ENCODE data around the gene TRPV4. TPM values are rescaled to one million over a fixed set of nuclear protein-coding genes. Genes with fewer than 3 reads are reported as not detected.

Gene TRPV4
- total RNA-seq, 1 donor from 2014 or later, result 1.4 TPM

DNA sequence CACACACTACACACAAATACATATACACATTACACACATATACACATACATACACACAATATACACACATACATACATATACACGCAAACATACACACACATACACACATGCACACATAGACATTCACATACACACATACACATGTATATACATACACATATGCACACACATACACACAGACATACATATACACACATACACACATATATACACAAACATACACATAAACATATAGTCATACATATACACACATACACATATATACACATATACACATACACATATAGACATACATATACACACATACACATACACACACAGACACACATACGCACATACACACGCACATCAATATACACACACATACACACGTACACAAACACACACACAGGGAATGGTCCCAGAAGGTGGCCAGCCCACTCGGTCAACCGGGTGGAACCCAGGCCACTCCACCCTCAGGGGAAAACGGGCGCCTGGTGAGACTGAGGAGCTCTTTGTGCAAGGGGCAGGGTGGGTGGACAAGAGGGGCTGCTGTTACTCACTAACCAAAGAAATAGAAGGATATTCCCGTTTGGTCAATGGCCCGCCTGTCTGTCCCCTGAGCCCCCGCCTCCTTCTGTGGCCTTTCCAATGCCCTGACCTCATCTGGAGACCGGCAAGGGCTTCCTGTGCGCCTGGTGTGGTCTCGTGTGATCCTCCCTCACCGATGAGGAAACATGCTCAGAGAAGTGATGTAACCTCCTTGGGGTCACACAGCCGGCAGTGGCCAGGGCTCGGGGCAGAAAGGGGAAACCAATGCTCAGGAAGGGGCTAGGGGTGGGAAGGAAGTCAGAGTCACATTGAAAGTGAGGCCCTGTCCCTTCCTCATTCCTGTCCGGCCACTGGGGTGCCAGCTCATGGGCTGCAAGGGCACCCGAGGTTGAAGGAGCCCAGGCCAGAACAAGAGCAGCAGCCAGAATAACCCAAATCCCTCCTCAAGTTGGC lies 5.3 kb downstream of the TRPV4 start:
- peak; percentile 64 for DNase-seq

DNA sequence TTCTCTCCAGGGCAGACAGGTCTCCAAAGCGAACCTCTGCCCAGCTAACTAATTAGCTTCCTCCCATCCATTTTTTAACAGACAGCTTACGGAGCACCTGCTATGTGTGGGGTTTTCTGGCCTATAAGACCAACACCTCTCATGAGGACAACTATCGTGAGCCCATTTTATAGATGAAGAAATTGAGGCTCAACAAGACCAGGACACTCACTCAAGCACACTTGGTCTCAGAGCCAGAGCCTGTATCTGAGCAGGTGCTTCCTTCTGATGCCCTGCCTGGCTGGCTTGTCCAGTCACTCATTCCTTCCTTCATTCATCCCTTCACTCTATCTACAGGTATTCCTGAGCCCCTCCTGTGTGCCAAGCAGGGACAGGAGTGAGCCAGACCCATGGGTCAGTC lies 6.1 kb downstream of the TRPV4 start:
- no peak for DNase-seq

DNA sequence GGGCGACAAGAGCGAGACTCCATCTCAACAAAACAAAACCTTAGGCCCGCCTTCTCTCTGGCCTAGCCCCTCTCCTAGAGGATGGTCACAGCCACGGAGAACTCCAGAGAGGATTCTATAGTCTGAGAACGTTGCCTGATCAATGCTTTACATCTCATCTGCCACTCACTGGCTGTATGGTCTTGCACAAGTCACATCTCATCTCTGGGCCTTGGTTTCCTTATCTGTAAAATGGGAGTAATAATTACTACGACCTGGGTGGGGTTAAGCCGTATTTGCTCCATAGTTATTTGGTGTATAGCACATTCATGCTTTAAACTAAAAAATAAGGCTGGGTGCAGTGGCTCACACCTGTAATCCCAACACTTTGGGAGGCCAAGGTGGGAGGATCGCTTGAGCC lies 8.5 kb downstream of the TRPV4 start:
- no peak for DNase-seq

DNA sequence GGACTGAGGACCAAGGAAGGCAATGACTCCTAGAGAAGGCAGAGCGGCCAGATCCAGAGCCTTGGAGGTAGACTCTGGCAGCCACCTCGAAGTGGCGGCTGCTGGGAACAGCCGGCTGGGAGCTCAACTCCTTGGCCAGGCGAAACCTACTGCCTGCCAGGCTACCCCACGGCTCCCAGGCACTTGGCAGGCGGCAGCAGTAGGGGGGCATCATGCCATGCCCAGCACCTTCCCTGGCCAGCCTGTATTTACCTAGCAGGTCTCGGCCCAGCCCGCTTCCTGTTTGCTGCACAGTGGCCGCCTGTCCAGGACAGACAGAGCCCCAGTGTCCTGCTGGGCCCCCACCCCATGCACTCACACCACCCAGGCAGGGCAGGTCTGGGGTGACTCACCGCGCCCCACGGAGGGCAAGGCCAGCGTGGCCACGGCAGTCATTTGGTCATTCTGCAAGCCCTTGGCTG lies 10.2 kb downstream of the TRPV4 start:
- no peak for DNase-seq

DNA sequence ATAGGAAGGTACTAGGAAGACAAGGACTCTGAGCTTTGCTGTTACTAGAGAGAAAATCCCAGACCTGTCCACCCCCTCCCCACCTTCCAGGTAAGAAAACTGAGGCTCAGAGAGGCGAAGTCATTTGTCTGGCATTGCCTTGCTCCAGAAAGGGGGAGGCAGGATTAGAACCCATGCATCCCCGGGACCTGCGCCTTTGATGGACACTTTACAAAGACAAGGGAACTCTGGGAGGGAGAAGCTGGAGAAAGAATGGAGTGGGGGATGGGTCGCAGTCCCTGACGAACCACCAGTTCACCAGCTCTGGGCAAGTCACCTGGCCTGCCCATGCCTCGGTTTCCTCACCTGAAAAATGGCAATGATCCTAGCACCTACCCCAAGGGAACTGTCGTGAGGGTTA lies 10.8 kb downstream of the TRPV4 start:
- DNase-seq, result no peak

DNA sequence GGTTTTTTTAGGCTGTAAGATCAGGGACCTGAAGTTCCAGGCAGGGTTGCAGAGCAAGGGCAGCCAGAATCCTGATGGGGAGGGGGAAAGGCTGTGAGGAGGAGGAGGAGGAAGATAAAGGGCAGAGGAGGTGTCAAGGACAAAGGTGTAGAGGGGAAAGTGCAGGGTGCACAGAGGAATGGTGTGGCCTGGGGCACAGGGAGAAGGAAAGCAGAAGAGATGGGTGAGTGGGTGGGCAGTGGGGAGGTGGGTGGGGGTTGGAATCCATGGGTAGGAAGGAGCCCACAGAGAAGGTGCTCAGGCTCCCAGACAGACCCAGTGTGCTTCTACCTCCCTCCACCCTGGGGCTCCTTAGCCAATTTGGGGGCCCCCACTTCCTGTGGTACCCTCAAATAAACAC lies 11.2 kb downstream of the TRPV4 start:
- DNase-seq, result no peak

DNA sequence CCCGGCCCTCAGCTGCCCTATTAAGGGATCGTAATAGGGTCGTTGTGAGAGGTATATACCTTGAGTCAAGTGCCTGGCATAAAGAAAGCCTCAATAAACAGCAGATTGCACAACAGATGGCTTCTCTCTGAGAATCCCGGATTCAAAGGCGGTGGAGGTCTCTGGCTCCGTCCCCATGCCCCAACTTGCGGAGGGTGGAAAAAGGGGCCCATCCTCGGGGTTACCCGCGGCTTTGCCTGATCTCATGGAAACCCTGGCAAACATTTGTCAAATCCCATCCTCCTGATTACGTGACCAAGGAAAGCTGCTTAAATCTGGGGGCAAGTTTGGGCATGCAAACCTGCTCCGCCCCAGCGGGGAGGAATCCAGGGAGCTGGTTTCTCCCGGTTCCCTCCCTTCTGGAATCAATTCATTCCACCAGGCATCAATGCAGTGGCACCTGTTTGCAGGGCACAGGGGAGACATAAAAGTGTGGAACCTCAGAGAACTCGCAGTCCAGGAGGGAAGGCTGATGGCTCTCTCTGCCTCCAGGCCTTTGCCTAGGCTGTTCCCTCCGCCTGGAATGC lies 12.3 kb downstream of the TRPV4 start:
- no peak for DNase-seq

DNA sequence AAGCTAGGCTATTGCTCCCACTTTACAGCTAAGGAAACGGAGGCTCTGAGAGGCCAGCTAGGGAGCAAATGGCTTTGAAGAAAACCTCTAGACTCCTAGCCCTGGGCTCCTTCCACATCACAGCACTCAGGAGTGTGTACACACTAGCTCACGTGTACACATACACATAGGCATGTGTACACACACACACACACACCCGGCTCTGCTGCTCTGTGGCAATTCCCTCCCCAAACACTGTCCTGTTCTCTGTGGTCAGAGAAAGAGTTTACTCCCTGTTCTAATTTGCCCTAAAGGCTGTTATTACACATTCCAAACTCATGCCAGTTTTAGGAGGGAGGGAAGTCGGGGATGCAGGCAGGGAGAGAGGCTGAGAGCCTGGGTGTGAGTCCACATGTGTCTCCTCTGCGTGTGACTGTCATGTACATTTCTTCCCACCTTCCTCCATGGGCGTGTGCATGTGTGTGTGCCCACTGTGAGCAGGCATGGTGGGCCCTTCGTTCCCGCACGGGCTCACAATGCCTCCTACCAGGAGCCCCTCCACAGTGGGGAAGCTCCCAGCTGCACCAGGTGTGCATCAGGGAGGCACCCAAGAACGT lies 14.2 kb downstream of the TRPV4 start:
- no peak for DNase-seq

DNA sequence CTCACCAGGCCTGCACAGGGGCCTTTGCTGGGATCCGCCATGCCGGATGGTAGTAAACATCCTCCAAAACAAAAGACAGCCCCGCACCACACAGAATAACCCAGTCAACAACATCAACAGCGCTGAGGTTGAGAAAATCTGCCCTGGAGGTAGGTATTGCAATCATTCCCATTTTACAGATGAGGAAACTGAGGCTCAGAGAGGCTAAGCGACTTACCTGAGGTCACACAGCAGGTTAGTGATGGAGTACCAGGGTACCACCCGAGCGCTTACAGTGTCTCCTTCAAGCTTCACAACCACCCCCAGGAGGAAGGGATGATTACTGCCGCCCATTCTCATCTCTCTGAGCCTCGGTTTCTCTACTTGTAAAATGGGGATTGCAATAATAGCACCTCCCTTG lies 14.9 kb downstream of the TRPV4 start:
- DNase-seq, result no peak

DNA sequence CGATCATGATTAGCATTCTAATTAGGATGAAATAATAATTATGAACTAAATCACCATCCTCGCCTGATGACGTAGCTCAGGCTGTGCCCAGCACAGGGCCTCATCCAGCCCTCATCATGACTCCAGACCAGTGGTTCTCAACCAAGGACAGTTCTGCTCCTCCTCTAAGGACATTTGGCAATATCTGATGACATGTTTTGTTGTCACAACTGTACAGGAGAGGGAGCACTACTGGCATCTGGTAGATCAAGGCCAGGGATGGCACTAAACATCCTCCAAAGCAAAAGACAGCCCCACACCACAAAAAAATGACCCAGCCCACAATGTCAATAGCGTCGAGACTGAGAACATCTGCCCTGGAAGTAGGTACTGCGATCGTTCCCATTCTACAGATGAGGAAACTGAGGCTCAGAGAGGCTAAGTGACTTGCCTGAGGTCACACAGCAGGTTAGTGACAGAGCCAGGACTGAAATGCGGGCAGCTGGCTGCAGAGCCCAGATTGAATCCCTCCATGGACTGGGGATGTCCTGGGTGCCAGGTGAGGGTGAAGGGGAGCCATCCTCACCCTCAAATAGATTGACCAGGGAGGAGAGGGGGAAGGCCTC lies 15.5 kb downstream of the TRPV4 start:
- no peak for DNase-seq

DNA sequence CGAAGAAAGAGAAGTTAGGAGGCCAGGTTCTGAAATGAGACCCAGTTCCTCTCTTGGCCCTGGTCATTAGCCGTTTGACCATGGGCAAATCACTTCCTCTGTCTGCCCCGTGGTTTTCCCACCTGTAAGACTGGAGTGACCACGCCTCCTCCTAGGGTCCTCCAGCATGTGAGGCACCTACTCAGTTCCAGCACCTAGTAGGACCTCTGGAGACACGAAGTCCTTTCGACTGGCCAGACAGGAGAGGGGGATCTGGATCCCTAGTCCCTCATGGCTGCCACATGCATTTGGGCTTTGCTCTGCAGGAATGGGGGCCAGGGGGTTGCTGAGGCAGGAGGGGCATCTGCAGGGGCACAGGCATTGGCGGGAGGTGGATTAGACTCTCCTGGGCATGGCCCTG lies 16.3 kb downstream of the TRPV4 start:
- no peak for DNase-seq

DNA sequence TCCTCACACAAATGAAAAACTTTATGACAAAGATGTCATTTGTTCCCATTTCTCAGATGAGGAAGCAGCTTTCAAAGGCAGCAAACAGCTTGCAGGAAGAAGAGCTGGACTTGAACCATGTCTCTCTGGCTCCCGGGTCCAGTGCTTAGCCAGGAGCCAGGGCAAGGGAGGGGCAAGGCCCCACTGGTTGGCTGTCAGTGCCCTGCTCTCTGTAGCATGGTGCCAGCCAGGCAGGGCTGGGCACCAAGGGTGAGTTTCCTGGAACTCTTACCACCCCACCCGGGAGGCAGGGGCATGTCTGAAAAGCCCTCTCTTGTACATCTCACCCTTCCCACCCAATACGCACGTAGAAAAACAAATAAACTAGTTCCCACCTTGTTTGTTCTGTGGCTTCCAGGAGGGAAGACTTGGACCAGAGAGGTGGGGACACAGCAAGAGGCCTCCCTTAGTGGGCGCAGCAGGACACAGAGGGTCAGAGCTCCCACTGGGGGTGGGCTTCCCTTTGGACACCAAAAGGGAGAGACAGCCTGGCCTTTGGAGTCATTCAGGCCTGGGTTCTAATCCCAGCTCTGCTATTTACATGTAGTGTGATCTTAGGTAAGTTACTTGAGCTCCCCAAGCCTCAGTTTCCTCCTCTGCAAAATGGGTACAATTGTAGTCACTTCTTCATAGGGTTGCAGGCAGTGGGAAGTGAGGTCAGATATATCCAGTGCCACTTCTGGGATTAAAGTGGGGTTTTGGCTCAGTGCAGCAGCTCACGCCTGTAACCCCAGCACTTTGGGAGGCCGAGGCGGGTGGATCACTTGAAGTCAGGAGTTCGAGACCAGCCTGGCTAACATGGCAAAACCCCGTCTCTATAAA lies 17.2 kb downstream of the TRPV4 start:
- no peak for DNase-seq

DNA sequence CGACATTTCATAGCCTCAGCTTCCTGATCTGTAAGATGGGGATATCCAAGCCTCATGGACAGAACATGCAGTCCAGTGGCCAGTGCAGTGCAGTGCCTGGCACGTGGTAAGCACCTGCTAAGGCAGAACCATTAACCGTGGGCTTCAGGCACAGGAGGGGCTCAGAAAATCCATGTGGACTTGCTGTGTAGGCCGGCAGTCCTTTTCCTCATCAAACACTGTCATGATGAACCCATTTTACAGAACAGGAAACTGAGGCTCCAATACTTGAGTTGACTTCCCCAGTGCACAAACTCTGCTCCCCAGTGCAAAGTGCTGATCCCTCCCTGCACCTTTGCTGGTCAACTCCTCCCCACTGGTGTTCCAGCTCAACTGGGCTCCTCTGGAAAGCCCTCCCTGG lies 18.0 kb downstream of the TRPV4 start:
- DNase-seq, result no peak

DNA sequence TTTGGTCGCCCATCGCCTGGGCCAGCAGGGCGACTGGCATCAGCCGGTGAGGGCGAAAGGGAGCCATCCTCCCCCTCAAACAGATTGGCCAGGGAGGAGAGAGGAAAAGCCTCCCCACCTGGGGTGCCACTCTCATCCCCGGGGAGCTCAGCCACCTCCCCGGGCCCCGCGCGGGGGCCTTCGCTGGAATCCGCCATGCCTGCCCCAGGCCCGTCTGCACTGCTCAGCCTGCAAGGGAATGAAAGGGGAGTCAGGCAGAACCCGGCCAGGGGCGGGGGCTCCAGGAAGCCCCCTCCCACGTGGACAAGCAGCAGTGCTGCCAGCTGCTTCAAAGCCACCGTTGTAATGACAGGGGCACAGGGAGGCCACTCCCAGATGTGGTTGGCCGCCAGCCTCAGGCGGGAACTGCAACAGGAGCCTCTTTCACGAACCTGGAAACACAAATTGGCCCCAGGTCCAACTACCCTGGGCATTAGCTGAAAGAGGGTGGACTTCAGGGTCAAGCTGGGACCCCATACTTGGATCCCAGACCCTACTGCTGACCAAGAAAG lies 18.5 kb downstream of the TRPV4 start:
- no peak for DNase-seq

DNA sequence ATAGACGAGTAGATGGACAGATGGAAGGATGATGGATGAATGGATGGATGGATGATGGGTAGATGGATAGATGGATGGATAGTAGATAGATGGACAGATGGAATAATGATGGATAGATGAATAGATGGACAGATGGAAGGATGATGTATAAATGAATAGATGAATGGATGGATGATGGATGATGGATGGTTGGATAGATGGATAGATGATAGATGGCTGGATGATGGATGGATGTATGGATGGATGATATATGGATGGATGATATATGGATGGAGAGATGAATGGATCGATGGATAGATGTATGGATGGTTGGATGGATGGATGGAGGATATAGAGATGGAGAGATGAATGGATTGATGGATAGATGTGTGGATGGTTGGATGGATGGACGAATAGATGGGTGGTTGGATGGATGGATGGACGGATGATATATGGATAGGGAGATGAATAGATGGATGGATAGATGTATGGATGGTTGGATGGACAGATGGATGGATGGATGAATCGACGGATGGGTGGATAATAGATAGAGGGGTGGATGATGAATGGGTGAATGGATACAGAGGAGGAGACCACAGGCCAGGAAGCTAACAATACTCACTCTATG lies 19.3 kb downstream of the TRPV4 start:
- no peak for DNase-seq

DNA sequence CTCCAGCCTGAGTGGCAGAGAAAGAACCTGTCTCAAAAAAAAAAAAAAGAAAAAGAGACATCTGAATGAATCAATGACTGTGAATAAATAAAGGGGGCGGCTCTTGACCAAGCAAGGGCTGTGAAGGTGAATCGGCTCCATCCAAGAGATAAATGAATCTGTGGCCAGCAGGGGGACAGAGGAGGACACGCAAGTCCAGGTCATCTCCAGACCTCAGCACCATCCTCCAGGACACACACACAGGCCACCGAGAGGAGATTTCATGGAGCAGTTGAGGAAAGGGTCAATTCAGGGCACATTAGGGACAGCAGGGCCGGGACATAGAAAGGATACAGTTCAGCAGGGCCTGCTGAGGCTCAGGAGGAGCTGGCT lies 21.6 kb downstream of the TRPV4 start:
- no peak for DNase-seq

DNA sequence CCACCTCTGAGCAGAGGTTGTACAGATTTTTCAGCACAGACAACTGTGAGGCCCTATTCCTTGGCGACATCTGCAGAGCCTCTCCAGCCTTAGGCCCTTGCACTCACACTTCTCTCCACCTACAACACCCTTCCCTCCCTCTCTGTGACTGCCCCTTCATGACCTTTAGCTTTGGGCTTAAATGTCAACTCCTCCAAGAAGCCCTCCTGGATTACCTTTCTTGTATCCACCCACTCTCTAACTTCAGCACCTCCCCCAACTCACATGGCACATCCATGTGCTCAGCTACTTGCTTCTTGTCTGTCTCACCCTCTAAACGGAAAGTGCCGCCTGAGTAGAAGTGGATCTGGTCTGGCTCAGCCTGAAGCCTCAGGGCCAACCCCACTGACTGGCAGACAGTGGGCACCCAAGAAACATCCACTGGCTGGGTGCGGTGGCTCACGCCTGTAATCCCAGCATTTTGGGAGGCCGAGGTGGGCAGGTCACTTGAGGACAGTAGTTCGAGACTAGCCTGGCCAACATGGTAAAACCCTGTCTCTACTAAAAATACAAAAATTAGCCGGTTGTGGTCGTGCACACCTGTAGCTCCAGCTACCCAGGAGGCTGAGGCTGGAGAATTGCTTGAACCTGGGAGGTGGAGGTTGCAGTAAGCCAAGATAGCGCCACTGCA lies 22.1 kb downstream of the TRPV4 start:
- DNase-seq, result no peak

DNA sequence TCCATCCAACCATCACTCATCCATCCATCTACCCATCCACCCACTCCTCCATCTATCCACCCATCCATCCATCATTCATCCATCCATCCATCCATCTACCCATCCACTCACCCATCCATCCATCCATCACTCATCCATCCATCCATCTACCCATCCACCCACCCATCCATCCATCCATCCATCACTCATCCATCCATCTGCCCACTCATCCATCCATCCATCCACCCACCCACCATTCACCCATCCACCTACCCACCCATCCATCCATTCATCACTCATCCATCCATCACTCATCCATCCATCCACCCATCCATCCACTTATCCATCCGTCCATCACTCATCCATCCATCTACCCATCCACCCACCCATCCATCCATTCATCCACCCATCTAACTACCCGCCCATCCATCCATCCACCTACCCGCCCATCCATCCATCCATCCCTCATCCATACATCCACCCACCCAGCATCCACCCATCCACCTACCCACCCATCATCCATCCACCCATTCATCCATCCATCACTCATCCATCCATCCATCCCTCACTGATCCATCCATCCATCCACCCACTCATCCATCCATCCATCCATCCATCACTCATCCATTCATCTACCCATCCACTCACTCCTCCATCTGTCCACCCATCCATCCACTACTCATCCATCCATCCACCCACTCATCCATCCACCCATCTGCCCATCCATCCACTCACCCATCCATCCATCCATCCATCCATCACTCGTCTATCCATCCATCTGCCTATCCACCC lies 24.1 kb downstream of the TRPV4 start:
- DNase-seq, result no peak

DNA sequence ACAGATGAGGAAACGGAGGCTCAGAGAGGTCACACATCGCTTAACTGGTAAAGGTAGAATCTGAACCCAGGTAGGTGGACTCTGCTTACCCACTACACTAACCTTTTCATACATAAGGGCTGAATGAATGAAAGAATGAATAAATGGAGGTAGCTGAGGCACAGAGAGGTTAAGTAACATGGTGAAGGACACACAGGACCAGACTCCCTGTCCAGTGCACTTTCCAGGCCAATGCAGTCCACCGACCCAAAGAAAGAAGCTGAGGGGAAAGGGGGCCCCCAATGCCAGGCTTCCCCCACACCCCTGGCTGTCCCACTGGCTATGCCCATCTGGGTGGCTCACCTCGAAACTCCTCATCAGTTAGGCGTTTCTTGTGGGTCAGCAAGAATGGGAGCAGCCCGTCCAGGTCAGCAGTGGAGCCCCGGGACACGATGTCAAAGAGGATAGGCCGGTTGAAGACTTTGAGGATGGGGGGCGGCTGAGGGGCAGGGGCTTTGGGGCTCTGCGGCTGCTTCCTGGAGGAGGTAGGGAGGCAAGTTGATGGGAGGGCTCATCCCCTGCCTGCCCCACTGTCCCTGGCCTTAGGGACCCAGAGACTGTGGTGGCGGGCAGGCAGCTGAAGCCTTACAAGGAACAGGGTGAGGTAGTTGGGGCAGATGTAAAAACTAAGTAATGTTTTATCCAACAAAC lies 25.1 kb downstream of the TRPV4 start:
- no peak for DNase-seq
